Choroid plexus epithelial cell (primary cell): ENCODE data around the gene NXPH2.
A peak's percentile ranks its signal among the peaks of the same experiment; 100 is the strongest.

Experiments used
- DNase-seq: peaks from one replicate; pipeline ENCODE4 v3.0.0-alpha.2; 2010; ENCODE audit warnings: low read depth
- H3K4me3 ChIP-seq: 2 replicates; pipeline ENCODE4 v1.5.1; 2011; ENCODE audit warnings: low read depth, mild to moderate bottlenecking, control low read depth, low read length, moderate library complexity
- CTCF ChIP-seq: conservative IDR thresholded peaks from 2 replicates; pipeline ENCODE4 v1.5.1; 2011; ENCODE audit warnings: low read depth, mild to moderate bottlenecking, control low read depth, inconsistent platforms, low read length, moderate library complexity

NXPH2 gene

GRCh38 chr2:138779781-138780445 is at the start of gene NXPH2:
Gene NXPH2 (minus strand): TSS chr2:138780390. CDS start chr2:138780241, 149 bp downstream.
- H3K4me3 ChIP-seq = no peak within 1 kb of the TSS
- DNase-seq = no peak
- no peak for TF ChIP-seq CTCF

DNA sequence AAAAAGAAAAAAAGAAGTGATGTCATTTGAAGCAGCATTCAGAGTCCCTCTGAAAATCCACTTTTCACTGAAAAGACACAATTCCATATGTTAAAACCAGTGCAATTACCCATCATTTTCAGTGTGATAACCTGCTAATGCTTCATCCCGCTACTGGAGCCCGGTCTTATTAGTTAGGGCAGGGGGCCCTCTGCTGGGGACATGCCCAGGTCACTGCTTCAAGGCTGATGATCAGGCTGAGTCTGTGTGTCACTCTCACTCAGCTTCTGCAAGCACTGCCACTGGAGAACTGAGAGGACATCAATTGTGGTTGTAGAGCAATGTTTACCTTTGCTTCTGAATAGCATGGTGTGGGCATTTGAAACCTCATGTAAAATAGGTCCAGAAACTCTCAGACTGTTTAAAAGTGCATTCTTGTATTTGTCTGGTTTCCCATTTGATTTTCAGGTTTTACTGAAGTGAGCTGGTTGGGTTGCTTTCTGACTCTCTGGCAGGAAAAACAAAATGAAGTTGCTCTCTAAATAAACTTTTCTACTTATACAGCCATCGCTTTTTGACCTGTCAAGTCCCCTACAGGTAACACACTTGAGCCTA is 49.2 kb upstream of the NXPH2 start:
- TF ChIP-seq CTCF = peak; percentile 47
- peak; percentile 34 for DNase-seq

GRCh38 chr2:138827426-138828054 is 47.4 kb upstream of the NXPH2 start:
- peak; percentile 77 for TF ChIP-seq CTCF
- no peak overlapping the region for H3K4me3 ChIP-seq
- DNase-seq = peak; percentile 84

More for the DNA sequence above, 49.2 kb upstream of the NXPH2 start:
- H3K4me3 ChIP-seq = no peak overlapping the region

DNA sequence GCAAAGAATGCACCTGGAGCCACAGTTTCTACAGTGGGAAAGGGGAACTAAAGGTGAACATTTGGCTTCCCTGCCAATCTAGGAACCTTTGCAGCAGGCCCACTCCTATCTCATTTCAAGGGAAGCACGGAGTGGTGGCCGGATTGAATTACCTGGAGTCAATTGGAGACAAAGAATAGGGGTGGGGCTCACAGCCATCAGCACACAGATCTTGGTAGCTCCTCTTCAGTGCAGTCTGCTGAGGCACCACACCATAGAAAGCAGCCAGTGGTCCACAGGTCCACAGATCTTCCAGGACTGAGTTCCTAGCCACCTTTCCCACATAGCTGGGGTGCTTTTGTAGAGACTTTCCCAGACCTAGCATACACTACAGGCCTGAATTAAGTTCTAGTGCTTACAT is 43.5 kb upstream of the NXPH2 start:
- H3K4me3 ChIP-seq = no peak overlapping the region
- no peak for DNase-seq
- TF ChIP-seq CTCF = no peak

DNA sequence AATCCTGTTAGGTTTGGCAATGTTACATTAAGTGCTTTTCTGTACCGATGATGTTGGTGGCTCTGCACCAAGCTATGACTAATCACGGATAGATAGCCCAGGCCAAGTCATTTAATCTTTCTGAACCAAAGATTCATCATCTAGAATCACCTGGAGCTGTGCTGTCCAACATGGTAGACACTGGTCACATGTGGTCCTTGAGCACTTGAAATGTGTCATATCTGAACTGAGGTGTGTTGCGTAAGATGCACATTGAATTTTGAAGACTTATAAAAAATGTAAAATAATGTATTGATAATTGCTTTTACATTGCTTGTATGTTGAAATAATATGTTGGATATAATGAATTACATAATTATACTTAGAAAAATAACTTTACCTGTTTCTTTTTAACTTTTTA is 39.8 kb upstream of the NXPH2 start:
- DNase-seq = no peak
- H3K4me3 ChIP-seq = no peak overlapping the region
- TF ChIP-seq CTCF = no peak

DNA sequence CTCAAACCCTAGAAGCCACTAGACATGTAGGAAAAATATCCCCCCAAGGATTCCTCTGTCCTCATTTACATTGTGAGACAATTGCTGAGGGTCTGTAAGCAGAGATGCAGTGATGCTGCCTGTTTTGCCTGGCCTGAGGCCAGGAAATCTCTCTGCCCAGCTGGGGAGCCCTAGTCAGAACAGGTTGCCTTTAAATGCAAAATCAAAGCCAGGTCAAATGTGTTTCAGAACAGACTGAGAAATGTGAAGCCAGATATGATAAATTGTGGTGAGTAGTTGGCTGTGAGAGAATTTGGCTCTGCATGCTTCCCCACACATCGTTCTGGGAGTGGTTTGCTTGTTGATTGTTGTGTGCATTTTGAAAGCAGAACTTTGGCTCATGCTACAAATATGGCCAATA is 38.4 kb upstream of the NXPH2 start:
- H3K4me3 ChIP-seq = no peak overlapping the region
- DNase-seq = no peak
- no peak for TF ChIP-seq CTCF
